ENCODE results near the gene SLC25A2. TPM values are rescaled to one million over a fixed set of nuclear protein-coding genes. Genes with fewer than 3 reads are reported as not detected.
"Not testable (repeated sequence)": the region's sequence is repeated elsewhere in the genome, so short reads cannot be mapped to it uniquely, and the experiment has no call there.

The SLC25A2 gene
- polyA plus RNA-seq (2013, experiment 1 of 2; ENCODE audit: insufficient read length), result not detected
- polyA plus RNA-seq (2013, experiment 2 of 2; ENCODE audit: insufficient read length), result not detected

GRCh38 chr5:141303756-141304155, at the start of gene SLC25A2:
Gene SLC25A2, minus strand, starts transcription at chr5:141304049. Its CDS starts 184 bp downstream, at chr5:141303865.
- no peak for DNase-seq

- DNase-seq, result no peak
Observed at GRCh38 chr5:141351591-141351990, 47.7 kb upstream of the SLC25A2 start.

GRCh38 chr5:141349917-141350619, 46.2 kb upstream of the SLC25A2 start, which contains the start of gene PCDHGB1:
Gene PCDHGB1, plus strand, starts transcription at chr5:141350099. Its CDS starts 162 bp downstream, at chr5:141350261.
- peak; percentile 69 for DNase-seq

- DNase-seq, result not testable (repeated sequence)
Observed at GRCh38 chr5:141346017-141346416, 42.2 kb upstream of the SLC25A2 start.

- DNase-seq, result no peak
Observed at GRCh38 chr5:141345327-141345726, 41.5 kb upstream of the SLC25A2 start.

- DNase-seq, result no peak
Observed at GRCh38 chr5:141343953-141344463, 40.2 kb upstream of the SLC25A2 start.

- DNase-seq, result peak; percentile 54
Observed at GRCh38 chr5:141343242-141343952, 39.5 kb upstream of the SLC25A2 start, which contains the start of gene PCDHGA3. Gene PCDHGA3, plus strand, starts transcription at chr5:141343829. Its CDS starts 205 bp downstream, at chr5:141344034.

- DNase-seq, result no peak
Observed at GRCh38 chr5:141342773-141343172, 38.9 kb upstream of the SLC25A2 start.

- DNase-seq, result not testable (repeated sequence)
Observed at GRCh38 chr5:141340781-141341354, 37.0 kb upstream of the SLC25A2 start.

- DNase-seq, result peak; percentile 62
Observed at GRCh38 chr5:141338538-141339306, 34.9 kb upstream of the SLC25A2 start, which contains the start of gene PCDHGA2. Gene PCDHGA2, plus strand, starts transcription at chr5:141338760.

- not testable (repeated sequence) for DNase-seq
Observed at GRCh38 chr5:141332571-141332970, 28.7 kb upstream of the SLC25A2 start.

- peak; percentile 43 for DNase-seq
Observed at GRCh38 chr5:141330299-141331080, 26.6 kb upstream of the SLC25A2 start, which contains the start of gene PCDHGA1. Gene PCDHGA1, plus strand, starts transcription at chr5:141330514.

- no peak for DNase-seq
Observed at GRCh38 chr5:141328231-141328630, 24.4 kb upstream of the SLC25A2 start.

- DNase-seq, result peak; percentile 76
Observed at GRCh38 chr5:141326088-141326854, 22.4 kb upstream of the SLC25A2 start.

GRCh38 chr5:141322261-141322660, 18.4 kb upstream of the SLC25A2 start:
- no peak for DNase-seq

GRCh38 chr5:141320225-141321169, 16.6 kb upstream of the SLC25A2 start, which contains the start of gene TAF7:
Gene TAF7, minus strand, starts transcription at chr5:141320784. Its CDS starts 740 bp downstream, at chr5:141320044.
- peak; percentile 91 for DNase-seq

- no peak for DNase-seq
Observed at GRCh38 chr5:141319699-141320098, 15.8 kb upstream of the SLC25A2 start.

GRCh38 chr5:141319202-141319601, 15.4 kb upstream of the SLC25A2 start:
- DNase-seq, result no peak

- not testable (repeated sequence) for DNase-seq
Observed at GRCh38 chr5:141316963-141317362, 13.1 kb upstream of the SLC25A2 start.

Data from fibroblast of skin of back (primary cell).